H1 (cell line): ENCODE measurements around the gene CHCHD6. TPM values are rescaled to one million over a fixed set of nuclear protein-coding genes. Genes with fewer than 3 reads are reported as not detected.

Source experiments
- CTCF ChIA-PET: fragments of 300-600 bp; sonication (Branson Sonifier 250); formaldehyde crosslinking; loops from one replicate; lab custom pipeline; 2021; ENCODE audit not compliant: partially characterized antibody; lab: Charles Lee
- POLR2A ChIA-PET: fragments of 300-600 bp; sonication (Branson Sonifier 250); formaldehyde crosslinking; loops from one replicate; lab custom pipeline; 2021; ENCODE audit warnings: inconsistent platforms; ENCODE audit not compliant: partially characterized antibody; lab: Charles Lee
- DNase-seq, 2 experiments: peaks; one replicate each; pipeline versions ENCODE4 v3.0.0 to v3.0.0-alpha.2; 2010 to 2022; ENCODE audit warnings: low spot score in 2 of 2, low read depth in 1 of 2, mixed read lengths in 1 of 2
- FAIRE-seq: peaks from 2 replicates; lab custom pipeline; 2011; peaks lifted over from hg19 to GRCh38; lab: Jason Lieb, UNC
- H2AFZ ChIP-seq: 2 replicates; pipeline ENCODE4 v1.8.1; 2012; ENCODE audit warnings: low read length, inconsistent platforms
- H2AK5ac ChIP-seq: 2 replicates; pipeline ENCODE4 v1.6.1; 2013; ENCODE audit warnings: low read depth, low read length
- H2BK120ac ChIP-seq: replicated peaks from 2 replicates; pipeline ENCODE3; 2013; ENCODE audit warnings: low read depth, low read length, inconsistent platforms
- H2BK12ac ChIP-seq: 2 replicates; pipeline ENCODE4 v1.6.1; 2013; ENCODE audit warnings: low read depth, low read length
- H2BK15ac ChIP-seq: 2 replicates; pipeline ENCODE4 v1.6.1; 2013; ENCODE audit warnings: low read length
- H2BK20ac ChIP-seq: 2 replicates; pipeline ENCODE4 v1.6.1; 2013; ENCODE audit warnings: low read length
- H2BK5ac ChIP-seq: 2 replicates; pipeline ENCODE4 v1.6.1; 2013; ENCODE audit warnings: low read depth, low read length
- H3K14ac ChIP-seq: 2 replicates; pipeline ENCODE4 v1.6.1; 2013; ENCODE audit warnings: inconsistent platforms; ENCODE audit not compliant: insufficient read length
- H3K18ac ChIP-seq: 2 replicates; pipeline ENCODE4 v1.6.1; 2013; ENCODE audit warnings: low read length; ENCODE audit errors: extremely low read depth
- H3K23ac ChIP-seq: 2 replicates; pipeline ENCODE4 v1.6.1; 2013; ENCODE audit warnings: inconsistent platforms; ENCODE audit not compliant: insufficient read length
- H3K23me2 ChIP-seq: 2 replicates; pipeline ENCODE4 v1.6.1; 2013; ENCODE audit warnings: low read depth, low read length
- H3K27ac ChIP-seq: 2 replicates; pipeline ENCODE4 v1.6.1; 2011; ENCODE audit warnings: low read depth, low read length, inconsistent platforms
- H3K27me3 ChIP-seq, 4 experiments: replicated peaks in 1 of 4; 1 replicate in 1 of 4; 2 replicates in 3 of 4; pipeline versions ENCODE4 v1.6.1 to v1.8.1; 2011 to 2013; ENCODE audit warnings: low read length in 3 of 4, mild to moderate bottlenecking in 3 of 4, inconsistent platforms in 2 of 4, mixed read lengths in 2 of 4, moderate library complexity in 1 of 4; ENCODE audit not compliant: control insufficient read depth in 3 of 4, insufficient read depth in 3 of 4; ENCODE audit errors: extremely low read depth in 1 of 4
- H3K36me3 ChIP-seq, 4 experiments: 2 replicates each; pipeline versions ENCODE4 v1.6.1 to v1.8.1; 2011 to 2013; ENCODE audit warnings: mild to moderate bottlenecking in 4 of 4, low read length in 3 of 4, moderate library complexity in 2 of 4, control low read depth in 1 of 4, inconsistent platforms in 1 of 4; ENCODE audit not compliant: insufficient read depth in 4 of 4, control insufficient read depth in 2 of 4
- H3K4ac ChIP-seq: replicated peaks from 2 replicates; pipeline ENCODE3; 2013; ENCODE audit warnings: low read length, low read depth, mixed read lengths, inconsistent platforms; ENCODE audit not compliant: insufficient read length
- H3K4me1 ChIP-seq, 4 experiments: replicated peaks in 1 of 4; 1 replicate in 1 of 4; 2 replicates in 3 of 4; pipeline versions ENCODE4 v1.6.1 to v1.8.1; 2011 to 2013; ENCODE audit warnings: low read length in 3 of 4, inconsistent platforms in 2 of 4, mixed read lengths in 1 of 4; ENCODE audit not compliant: insufficient read depth in 4 of 4, control insufficient read depth in 3 of 4
- H3K4me2 ChIP-seq, 2 experiments: 2 replicates each; pipeline versions ENCODE4 v1.6.1 to v1.8.1; 2011 to 2013; ENCODE audit warnings: low read depth in 2 of 2, low read length in 2 of 2, control low read depth in 1 of 2, inconsistent platforms in 1 of 2, mild to moderate bottlenecking in 1 of 2; ENCODE audit not compliant: insufficient read depth in 1 of 2
- H3K4me3 ChIP-seq, 4 experiments: fragments of 200-600, 300-600 bp in 1 of 4; sonication (generic), shearing (Covaris generic), sonication (Bioruptor Twin) in 1 of 4; 2 replicates each; pipeline versions ENCODE4 v1.5.1 to v1.8.1; 2011 to 2016; ENCODE audit warnings: low read length in 4 of 4, low read depth in 3 of 4, control low read depth in 2 of 4, inconsistent platforms in 2 of 4, mild to moderate bottlenecking in 2 of 4, mixed read lengths in 1 of 4, moderate library complexity in 1 of 4; ENCODE audit not compliant: insufficient read depth in 2 of 4; ENCODE audit errors: extremely low read depth in 1 of 4
- H3K56ac ChIP-seq: replicated peaks from 2 replicates; pipeline ENCODE3; 2013; ENCODE audit warnings: low read depth, mild to moderate bottlenecking, mixed read lengths, low read length, inconsistent platforms; ENCODE audit not compliant: insufficient read length
- H3K79me1 ChIP-seq: 2 replicates; pipeline ENCODE4 v1.6.1; 2013; ENCODE audit warnings: low read depth, low read length, control low read depth
- H3K79me2 ChIP-seq, 2 experiments: 2 replicates each; pipeline versions ENCODE4 v1.6.1 to v1.8.1; 2012 to 2013; ENCODE audit warnings: low read length in 2 of 2, mild to moderate bottlenecking in 2 of 2, inconsistent platforms in 1 of 2; ENCODE audit not compliant: insufficient read depth in 2 of 2, control insufficient read depth in 1 of 2
- H3K9ac ChIP-seq, 4 experiments: replicated peaks in 1 of 4; 1 replicate in 1 of 4; 2 replicates in 3 of 4; pipeline versions ENCODE4 v1.6.1 to v1.8.1; 2011 to 2013; ENCODE audit warnings: low read depth in 3 of 4, low read length in 3 of 4, control low read depth in 2 of 4, mild to moderate bottlenecking in 2 of 4, moderate library complexity in 2 of 4, inconsistent platforms in 1 of 4; ENCODE audit errors: extremely low read depth in 1 of 4
- H3K9me3 ChIP-seq, 2 experiments: 2 replicates each; pipeline versions ENCODE4 v1.6.1 to v1.8.1; 2012 to 2013; ENCODE audit warnings: mild to moderate bottlenecking in 2 of 2, moderate library complexity in 2 of 2, control low read depth in 1 of 2, inconsistent platforms in 1 of 2, low read depth in 1 of 2, low read length in 1 of 2, mixed read lengths in 1 of 2; ENCODE audit not compliant: insufficient read depth in 2 of 2
- H4K20me1 ChIP-seq, 2 experiments: replicated peaks in 1 of 2; 2 replicates each; pipeline versions ENCODE3 to v1.8.1; 2011 to 2013; ENCODE audit warnings: inconsistent platforms in 2 of 2, low read length in 2 of 2, mild to moderate bottlenecking in 1 of 2; ENCODE audit not compliant: insufficient read depth in 2 of 2, control insufficient read depth in 1 of 2
- H4K5ac ChIP-seq: 2 replicates; pipeline ENCODE4 v1.6.1; 2013; ENCODE audit warnings: low read length, low read depth, mixed read lengths, inconsistent platforms; ENCODE audit not compliant: insufficient read length
- H4K8ac ChIP-seq: 2 replicates; pipeline ENCODE4 v1.8.0; 2013; ENCODE audit warnings: mild to moderate bottlenecking, moderate library complexity, low read length, inconsistent platforms; ENCODE audit not compliant: insufficient read depth; ENCODE audit errors: extremely low read depth
- H4K91ac ChIP-seq: replicated peaks from 2 replicates; pipeline ENCODE3; 2013; ENCODE audit warnings: low read length, mixed read lengths, inconsistent platforms; ENCODE audit not compliant: insufficient read length
- EP300 ChIP-seq, 2 experiments: IDR thresholded peaks; 1 replicate in 1 of 2; 2 replicates in 1 of 2; pipeline ENCODE4 v1.6.1; 2011 to 2012; ENCODE audit warnings: low read depth in 2 of 2, low read length in 2 of 2, mild to moderate bottlenecking in 2 of 2, borderline replicate concordance in 1 of 2, inconsistent platforms in 1 of 2, moderate library complexity in 1 of 2
- GABPA ChIP-seq: IDR thresholded peaks from 2 replicates; pipeline ENCODE4 v1.6.1; 2011; ENCODE audit warnings: mild to moderate bottlenecking, low read length, moderate library complexity, borderline replicate concordance; ENCODE audit not compliant: insufficient read depth
- NANOG ChIP-seq: IDR thresholded peaks from 2 replicates; pipeline ENCODE4 v1.6.1; 2011; ENCODE audit warnings: low read length, low read depth, mild to moderate bottlenecking, inconsistent platforms; ENCODE audit not compliant: insufficient read depth, poor library complexity, severe bottlenecking
- RFX5 ChIP-seq: IDR thresholded peaks from 2 replicates; pipeline ENCODE4 v1.6.1; 2011; ENCODE audit warnings: low read depth, low read length, improper control_type of control experiment, borderline replicate concordance
- SIN3A ChIP-seq, 2 experiments: IDR thresholded peaks in 1 of 2; conservative IDR thresholded peaks in 1 of 2; 2 replicates each; pipeline ENCODE4 v1.6.1; 2011 to 2012; ENCODE audit warnings: low read length in 2 of 2, improper control_type of control experiment in 1 of 2, low read depth in 1 of 2, mild to moderate bottlenecking in 1 of 2
- SP2 ChIP-seq: IDR thresholded peaks from 2 replicates; pipeline ENCODE4 v1.6.1; 2012; ENCODE audit warnings: mild to moderate bottlenecking, low read length, inconsistent platforms
- WGBS, 2 experiments: shearing (Covaris generic) in 1 of 2; methylation state at CpG; one replicate each; pipeline versions ENCODE4 v1.1.6 to v1.1.7; 2013 to 2015; ENCODE audit warnings: low lambda C conversion rate in 2 of 2, mixed read lengths in 2 of 2, inconsistent platforms in 1 of 2, low coverage in 1 of 2, missing lambda C conversion rate in 1 of 2; ENCODE audit not compliant: insufficient replicate concordance in 2 of 2, insufficient coverage in 1 of 2, insufficient read length in 1 of 2; ENCODE audit errors: extremely low coverage in 1 of 2, missing lambda C conversion rate in 1 of 2; 5-methylcytosine and 5-hydroxymethylcytosine counted together
- polyA plus RNA-seq, 7 experiments: library from polyadenylated mRNA; depleted of rRNA in 3 of 7; stranded (reverse) in 5 of 7; unstranded in 2 of 7; fragments of >200 nt in 5 of 7; fragments of 200-250 nt in 2 of 7; gene quantifications; 1 replicate in 5 of 7; 2 replicates in 1 of 7; 4 replicates in 1 of 7; pipeline versions ENCODE4 v1.2.1 to v1.2.3, GENCODE V29; 2011 to 2013; ENCODE audit warnings: missing spikeins in 2 of 7, mixed read lengths in 2 of 7
- total RNA-seq: library from RNA; stranded (reverse); fragmentation: NEBNext Ultra II Directional; extraction: Animal tissue kit (Norgen Biotek cat#: 25700); gene quantifications from 2 replicates; pipeline ENCODE4 v1.2.1, GENCODE V29; 2021

CHCHD6 gene
- total and polyA plus RNA-seq, 2 of the 8 experiments (the other 6 are each of a cell fraction or from before 2014, with no cell fraction given): 32.4 to 37.6 TPM

DNA sequence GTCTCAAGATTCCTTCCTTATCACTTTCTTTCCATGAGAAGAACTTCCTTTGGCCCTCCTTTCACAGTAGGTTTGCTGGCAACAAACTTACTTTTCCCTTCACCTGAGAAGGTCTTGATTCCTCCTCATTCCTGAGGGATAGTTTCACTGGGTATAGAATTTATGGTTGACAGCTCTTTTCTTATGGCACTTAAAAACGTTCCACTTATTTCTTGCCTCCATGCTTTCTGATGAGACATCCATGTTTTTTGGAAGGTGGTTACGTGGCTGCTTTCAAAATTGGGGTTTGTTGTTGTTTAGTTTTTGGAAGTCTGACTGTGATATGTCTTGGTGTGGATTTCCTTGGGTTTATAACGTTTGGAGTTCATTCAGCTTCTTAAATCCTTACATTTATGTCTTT is 270.7 kb downstream of the CHCHD6 start:
- Histone ChIP-seq H3K4me1 (peaks cover 0 to 9% (median 5%) of the 10 kb centered on the region in 4 experiments; a peak in 4 of 7 replicates), H2BK120ac (no peak overlapping the region), H2BK12ac (no peak overlapping the region), H2AFZ (no peak overlapping the region), H3K14ac (no peak overlapping the region), H3K23me2 (peaks cover 5% of the 10 kb centered on the region), H4K91ac (no peak overlapping the region), H3K79me1 (0 out of 2 replicates have a peak, but pooled peaks cover 3% of the 10 kb centered on the region), H3K79me2 (no peaks in the 10 kb centered on the region), H3K27ac (no peak overlapping the region), H3K18ac (no peak overlapping the region), H2BK5ac (no peak overlapping the region), H2BK15ac (no peak overlapping the region), H3K9me3 (peaks cover 2 to 8% of the 10 kb centered on the region in 2 experiments; a peak in 2 of 4 replicates), H4K8ac (no peak overlapping the region)
- no peak for DNase-seq
- POLR2A ChIA-PET: no interaction called here
- TF ChIP-seq GABPA (no peak), EP300 (IDR thresholded peaks at IDR 0.05; ENCODE audit: borderline replicate concordance in 1 of 2, low read depth in 2 of 2, low read length in 2 of 2) (no peak), SP2 (no peak), SIN3A (conservative IDR thresholded peaks at IDR 0.05 in 1 of 2, IDR thresholded peaks at IDR 0.05 in 1 of 2; ENCODE audit: low read depth in 1 of 2, low read length in 2 of 2) (no peak), RFX5 (no peak), NANOG (no peak)
- TF ChIP-seq, all 59 proteins: peak for 0
- no peak overlapping the region for H3K4ac ChIP-seq
- 0 out of 7 replicates have a peak, but pooled peaks cover 0 to 2% (median 0%) of the 10 kb centered on the region in 4 experiments for H3K27me3 ChIP-seq
- peaks cover 0 to 4% of the 10 kb centered on the region in 2 experiments for H4K20me1 ChIP-seq
- no peak overlapping the region for H3K56ac ChIP-seq
- no peak overlapping the region for H3K4me3 ChIP-seq
- H3K9ac ChIP-seq: no peak overlapping the region
- no peak for FAIRE-seq
- CTCF ChIA-PET: interaction anchor here (0.7 to 3.0 kb wide), 6 partner anchors 11 to 453 kb away, joined by 3 to 15 read pairs (median 4); no protein-coding TSS in a partner anchor
- H2AK5ac ChIP-seq: no peak overlapping the region
- H4K5ac ChIP-seq: no peak overlapping the region
- WGBS, 2 experiments: 91% methylated on average over 3 of the region's 3 CpGs; no CpG with 5 or more reads in 1 of the 2 experiments
- no peaks in the 10 kb centered on the region; a peak in 1 of 8 replicates for H3K36me3 ChIP-seq
- no peak overlapping the region for H3K4me2 ChIP-seq
- H3K23ac ChIP-seq: no peak overlapping the region
- no peak overlapping the region for H2BK20ac ChIP-seq
